ENCODE measurements around the gene SHB. TPM values are rescaled to one million over a fixed set of nuclear protein-coding genes. Genes with fewer than 3 reads are reported as not detected.
A peak's percentile ranks its signal among the peaks of the same experiment; 100 is the strongest.

SHB gene
- total RNA-seq, 1 donor from 2014 or later: 22.5 TPM

GRCh38 chr9:38015906-38016305 lies 53.1 kb downstream of the SHB start:
- Mint-ChIP-seq H3K4me1 (ENCODE audit: low read depth) (peaks cover 42% of the 10 kb centered on the region), H3K4me3 (ENCODE audit: low read depth) (no peak overlapping the region)

GRCh38 chr9:38015266-38015665 lies 53.8 kb downstream of the SHB start:
- Mint-ChIP-seq H3K27me3 (no peaks in the 10 kb centered on the region), H3K36me3 (ENCODE audit: insufficient read depth) (peaks cover 1% of the 10 kb centered on the region), H3K4me3 (ENCODE audit: low read depth) (no peak overlapping the region), H3K27ac (no peak overlapping the region), H3K9me3 (ENCODE audit: low read depth) (no peaks in the 10 kb centered on the region), H3K4me1 (ENCODE audit: low read depth) (peaks cover 40% of the 10 kb centered on the region)
- TF ChIP-seq CTCF (IDR thresholded peaks at IDR 0.05; ENCODE audit: unreplicated experiment): no peak
- no peak for DNase-seq (ENCODE audit: low spot score, unreplicated experiment)

More at GRCh38 chr9:38015906-38016305, 53.1 kb downstream of the SHB start:
- Mint-ChIP-seq H3K27me3 (no peaks in the 10 kb centered on the region), H3K36me3 (ENCODE audit: insufficient read depth) (peaks cover 1% of the 10 kb centered on the region), H3K9me3 (ENCODE audit: low read depth) (no peaks in the 10 kb centered on the region), H3K27ac (peak overlapping the region; percentile 84)
- no peak for DNase-seq (ENCODE audit: low spot score, unreplicated experiment)
- no peak for TF ChIP-seq CTCF (IDR thresholded peaks at IDR 0.05; ENCODE audit: unreplicated experiment)

- TF ChIP-seq CTCF (IDR thresholded peaks at IDR 0.05; ENCODE audit: unreplicated experiment): no peak
- Mint-ChIP-seq H3K27ac (no peak overlapping the region), H3K4me3 (ENCODE audit: low read depth) (no peak overlapping the region), H3K36me3 (ENCODE audit: insufficient read depth) (peaks cover 1% of the 10 kb centered on the region), H3K27me3 (no peaks in the 10 kb centered on the region), H3K9me3 (ENCODE audit: low read depth) (no peaks in the 10 kb centered on the region), H3K4me1 (ENCODE audit: low read depth) (peaks cover 29% of the 10 kb centered on the region)
- DNase-seq (ENCODE audit: low spot score, unreplicated experiment): no peak
Observed at GRCh38 chr9:38012767-38013450, 56.1 kb downstream of the SHB start.

- Mint-ChIP-seq H3K4me3 (ENCODE audit: low read depth) (no peak overlapping the region), H3K36me3 (ENCODE audit: insufficient read depth) (peaks cover 1% of the 10 kb centered on the region), H3K27me3 (no peaks in the 10 kb centered on the region), H3K27ac (no peak overlapping the region), H3K4me1 (ENCODE audit: low read depth) (peaks cover 27% of the 10 kb centered on the region), H3K9me3 (ENCODE audit: low read depth) (no peaks in the 10 kb centered on the region)
- TF ChIP-seq CTCF (IDR thresholded peaks at IDR 0.05; ENCODE audit: unreplicated experiment): no peak
- no peak for DNase-seq (ENCODE audit: low spot score, unreplicated experiment)
Observed at GRCh38 chr9:38011991-38012390, 57.0 kb downstream of the SHB start.

- Mint-ChIP-seq H3K4me3 (ENCODE audit: low read depth) (no peak overlapping the region), H3K27me3 (no peaks in the 10 kb centered on the region), H3K27ac (peak overlapping the region; percentile 39), H3K36me3 (ENCODE audit: insufficient read depth) (peaks cover 1% of the 10 kb centered on the region), H3K4me1 (ENCODE audit: low read depth) (peaks cover 20% of the 10 kb centered on the region), H3K9me3 (ENCODE audit: low read depth) (no peaks in the 10 kb centered on the region)
- TF ChIP-seq CTCF (IDR thresholded peaks at IDR 0.05; ENCODE audit: unreplicated experiment): no peak
- no peak for DNase-seq (ENCODE audit: low spot score, unreplicated experiment)
Observed at GRCh38 chr9:38010918-38011704, 57.9 kb downstream of the SHB start.
